ENCODE results near the gene FAM234B.

The FAM234B gene

GRCh38 chr12:13067322-13067721 is 23.1 kb downstream of the FAM234B start:
- Histone ChIP-seq H3K27me3 (ENCODE audit: insufficient read depth, low read length, poor library complexity, severe bottlenecking) (no peaks in the 10 kb centered on the region), H3K79me2 (ENCODE audit: insufficient read depth, low read length) (no peaks in the 10 kb centered on the region), H2AFZ (ENCODE audit: low read length) (no peak overlapping the region), H3K9ac (ENCODE audit: low read depth, low read length, poor library complexity, severe bottlenecking) (no peak overlapping the region), H3K4me1 (ENCODE audit: insufficient read depth, low read length, poor library complexity, severe bottlenecking) (no peaks in the 10 kb centered on the region), H3K4me3 (ENCODE audit: low read length, poor library complexity, severe bottlenecking) (no peak overlapping the region), H3K9me2 (replicated peaks; ENCODE audit: low read depth, low read length) (no peaks in the 10 kb centered on the region), H4K20me1 (ENCODE audit: insufficient read depth, low read length, poor library complexity, severe bottlenecking) (no peaks in the 10 kb centered on the region), H3K36me3 (ENCODE audit: insufficient read depth, low read length) (peaks cover 86% of the 10 kb centered on the region; the same call in 1 of the 2 replicates), H3K9me3 (ENCODE audit: insufficient read depth, low read depth, low read length) (no peaks in the 10 kb centered on the region), H3K4me2 (ENCODE audit: low read depth, low read length, poor library complexity, severe bottlenecking) (no peak overlapping the region), H3F3A (ENCODE audit: low read depth) (no peaks in the 10 kb centered on the region)
- TF ChIP-seq CTCF (conservative IDR thresholded peaks at IDR 0.05; ENCODE audit: low read length) (no peak), EZH2phosphoT487 (IDR thresholded peaks at IDR 0.05; ENCODE audit: borderline replicate concordance) (no peak)

GRCh38 chr12:13069380-13069779 is 25.2 kb downstream of the FAM234B start:
- no peak overlapping the region for H3K9ac ChIP-seq (ENCODE audit: low read depth, low read length, poor library complexity, severe bottlenecking)
- H3K9me3 ChIP-seq (ENCODE audit: insufficient read depth, low read depth, low read length), result no peaks in the 10 kb centered on the region
- no peak for TF ChIP-seq EZH2phosphoT487 (IDR thresholded peaks at IDR 0.05; ENCODE audit: borderline replicate concordance)
- no peak for TF ChIP-seq CTCF (conservative IDR thresholded peaks at IDR 0.05; ENCODE audit: low read length)
- H3K79me2 ChIP-seq (ENCODE audit: insufficient read depth, low read length), result no peaks in the 10 kb centered on the region
- H3K4me1 ChIP-seq (ENCODE audit: insufficient read depth, low read length, poor library complexity, severe bottlenecking), result no peaks in the 10 kb centered on the region
- no peaks in the 10 kb centered on the region for H4K20me1 ChIP-seq (ENCODE audit: insufficient read depth, low read length, poor library complexity, severe bottlenecking)
- no peak overlapping the region for H3K4me2 ChIP-seq (ENCODE audit: low read depth, low read length, poor library complexity, severe bottlenecking)
- H3K4me3 ChIP-seq (ENCODE audit: low read length, poor library complexity, severe bottlenecking), result no peak overlapping the region
- H3K36me3 ChIP-seq (ENCODE audit: insufficient read depth, low read length), result peaks cover 80% of the 10 kb centered on the region; the same call in 1 of the 2 replicates
- no peak overlapping the region for H2AFZ ChIP-seq (ENCODE audit: low read length)
- no peaks in the 10 kb centered on the region for H3K27me3 ChIP-seq (ENCODE audit: insufficient read depth, low read length, poor library complexity, severe bottlenecking)
- H3F3A ChIP-seq (ENCODE audit: low read depth), result no peaks in the 10 kb centered on the region
- H3K9me2 ChIP-seq (replicated peaks; ENCODE audit: low read depth, low read length), result no peaks in the 10 kb centered on the region

DNA sequence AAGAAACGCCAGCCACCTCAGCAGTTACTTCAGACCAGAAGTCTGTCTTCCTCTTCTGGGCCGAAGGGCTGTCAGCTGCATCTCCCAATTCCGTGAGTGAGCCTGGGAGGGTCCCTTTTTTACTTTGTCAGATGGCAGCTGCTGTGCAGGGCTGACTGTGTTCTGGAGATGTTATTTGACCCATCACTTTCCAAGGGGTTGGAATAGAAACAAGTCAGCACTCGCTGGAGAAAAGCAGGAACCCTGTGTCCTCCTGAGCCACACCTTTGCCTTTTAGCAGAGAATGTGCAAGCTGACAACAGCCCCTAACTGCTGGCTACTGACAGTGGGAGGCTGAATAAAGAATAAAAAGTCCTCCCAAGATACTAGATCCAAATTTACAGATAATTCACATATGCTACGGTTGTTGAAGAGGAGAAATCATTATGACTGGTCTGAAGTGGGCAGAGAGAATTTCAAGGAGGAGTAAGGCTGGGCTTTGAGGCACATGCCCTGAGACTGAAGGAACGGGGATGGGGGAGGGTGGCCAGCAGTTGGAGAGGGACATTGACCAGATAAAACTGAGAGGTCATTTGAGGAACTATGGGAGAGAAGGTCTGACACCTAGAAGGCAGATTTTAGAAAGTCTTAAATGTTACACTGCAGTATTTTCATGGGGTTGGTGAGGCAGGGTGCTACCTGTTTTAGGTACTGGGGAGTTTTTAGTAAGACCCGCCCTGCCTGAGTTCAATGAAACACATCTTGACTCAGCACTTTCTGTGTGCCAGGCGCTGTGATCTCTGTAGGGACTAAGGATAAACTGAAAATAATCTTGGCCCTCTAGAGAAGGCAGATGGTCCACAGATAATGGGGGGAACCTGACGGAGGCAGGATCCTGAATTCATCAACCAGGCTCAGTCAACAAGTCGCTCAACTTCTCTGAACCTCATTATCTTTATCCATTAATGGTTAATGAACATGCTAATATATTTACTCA is 27.4 kb downstream of the FAM234B start:
- Histone ChIP-seq H2AFZ (ENCODE audit: low read length) (no peak overlapping the region), H3K9me3 (ENCODE audit: insufficient read depth, low read depth, low read length) (no peaks in the 10 kb centered on the region), H3K4me3 (ENCODE audit: low read length, poor library complexity, severe bottlenecking) (no peak overlapping the region), H3K4me1 (ENCODE audit: insufficient read depth, low read length, poor library complexity, severe bottlenecking) (no peaks in the 10 kb centered on the region), H3K9ac (ENCODE audit: low read depth, low read length, poor library complexity, severe bottlenecking) (no peak overlapping the region), H3K36me3 (ENCODE audit: insufficient read depth, low read length) (peaks cover 78% of the 10 kb centered on the region; the same call in 1 of the 2 replicates), H3K27me3 (ENCODE audit: insufficient read depth, low read length, poor library complexity, severe bottlenecking) (no peaks in the 10 kb centered on the region), H3K4me2 (ENCODE audit: low read depth, low read length, poor library complexity, severe bottlenecking) (no peak overlapping the region), H4K20me1 (ENCODE audit: insufficient read depth, low read length, poor library complexity, severe bottlenecking) (no peaks in the 10 kb centered on the region), H3K9me2 (replicated peaks; ENCODE audit: low read depth, low read length) (no peaks in the 10 kb centered on the region), H3K79me2 (ENCODE audit: insufficient read depth, low read length) (no peaks in the 10 kb centered on the region), H3F3A (ENCODE audit: low read depth) (no peaks in the 10 kb centered on the region)
- TF ChIP-seq EZH2phosphoT487 (IDR thresholded peaks at IDR 0.05; ENCODE audit: borderline replicate concordance) (no peak), CTCF (conservative IDR thresholded peaks at IDR 0.05; ENCODE audit: low read length) (no peak)
